KMS-11 (cell line): ENCODE measurements around the gene CSMD2.

Experiments used
- H2AFZ ChIP-seq: fragments of 200-600 bp; sonication (generic); 2 replicates; pipeline ENCODE4 v1.6.1; 2016; ENCODE audit warnings: antibody characterized with exemption, mixed run types, low read depth
- H3K27ac ChIP-seq: fragments of 200-600 bp; sonication (generic); 2 replicates; pipeline ENCODE4 v1.6.1; 2016; ENCODE audit warnings: mild to moderate bottlenecking, mixed run types
- H3K27me3 ChIP-seq: fragments of 200-600 bp; sonication (generic); 2 replicates; pipeline ENCODE4 v1.6.1; 2017; ENCODE audit warnings: mild to moderate bottlenecking, low read depth, mixed run types, moderate library complexity; ENCODE audit not compliant: insufficient read depth
- H3K36me3 ChIP-seq: fragments of 200-600 bp; sonication (generic); 2 replicates; pipeline ENCODE4 v1.6.1; 2017; ENCODE audit warnings: mild to moderate bottlenecking, mixed run types; ENCODE audit not compliant: insufficient read depth
- H3K4me1 ChIP-seq: fragments of 200-600 bp; sonication (generic); 2 replicates; pipeline ENCODE4 v1.6.1; 2016; ENCODE audit warnings: mild to moderate bottlenecking, low read depth, mixed run types; ENCODE audit not compliant: poor library complexity, severe bottlenecking
- H3K4me2 ChIP-seq: fragments of 200-600 bp; sonication (generic); 2 replicates; pipeline ENCODE4 v1.7.0; 2016; ENCODE audit warnings: mild to moderate bottlenecking, mixed run types
- H3K4me3 ChIP-seq: fragments of 200-600 bp; sonication (generic); IDR thresholded peaks from 2 replicates; pipeline ENCODE4 v1.6.1; 2017; ENCODE audit warnings: low read depth, low read length, mixed read lengths; ENCODE audit not compliant: insufficient read depth
- H3K79me2 ChIP-seq: fragments of 200-600 bp; sonication (generic); 2 replicates; pipeline ENCODE4 v1.6.1; 2016; ENCODE audit warnings: low read depth, mixed run types; ENCODE audit not compliant: insufficient read depth
- H3K9ac ChIP-seq: fragments of 200-600 bp; sonication (generic); 2 replicates; pipeline ENCODE4 v1.6.1; 2016; ENCODE audit warnings: mild to moderate bottlenecking, mixed run types
- H4K20me1 ChIP-seq: fragments of 200-600 bp; sonication (generic); 2 replicates; pipeline ENCODE4 v1.6.1; 2016; ENCODE audit warnings: mild to moderate bottlenecking, mixed run types; ENCODE audit not compliant: insufficient read depth
- CTCF ChIP-seq: fragments of 200-600 bp; sonication (generic); conservative IDR thresholded peaks from 2 replicates; pipeline ENCODE4 v1.6.1; 2017; ENCODE audit warnings: low read depth, mild to moderate bottlenecking, antibody characterized with exemption, low read length, moderate library complexity, mixed read lengths

Gene CSMD2

GRCh38 chr1:34167389-34167788 is 2.4 kb upstream of the CSMD2 start:
- TF ChIP-seq CTCF, result no peak

DNA sequence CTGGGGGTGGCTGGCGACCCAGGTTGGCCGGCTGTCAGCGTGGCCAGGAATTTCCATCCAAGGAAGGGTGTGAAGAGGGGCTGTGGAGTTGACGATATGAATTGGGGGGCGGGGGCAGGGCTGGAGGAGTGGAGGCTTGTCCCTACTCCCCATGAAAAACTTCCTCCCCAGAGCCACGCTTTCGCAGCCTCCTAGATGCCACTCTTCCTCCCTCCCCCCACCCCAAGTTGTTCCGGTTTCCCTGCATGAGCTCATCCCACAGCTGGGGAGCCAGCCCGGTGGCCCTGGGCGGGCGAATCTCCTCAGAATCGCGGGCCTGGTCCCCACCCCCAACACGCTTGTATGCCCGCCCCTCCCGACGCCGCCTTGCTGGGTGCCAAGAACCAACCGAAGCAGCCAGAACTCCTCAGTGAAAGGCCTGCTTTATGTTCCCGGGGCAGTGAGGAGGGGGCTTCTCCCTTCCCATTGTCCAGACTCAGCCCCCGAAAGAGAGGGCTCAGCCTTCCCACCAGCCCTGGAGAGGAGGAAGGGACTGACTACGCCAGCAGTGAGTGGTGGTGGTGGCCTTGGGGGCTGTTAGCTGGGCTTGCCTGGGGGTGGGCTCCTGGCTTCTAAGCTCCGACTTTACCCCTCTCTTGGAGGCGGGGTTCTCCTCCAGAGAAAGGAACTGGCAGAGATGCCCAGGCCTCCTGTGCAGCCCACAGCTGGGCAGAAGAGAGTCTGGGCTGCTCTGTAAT is 1.8 kb upstream of the CSMD2 start:
- Histone ChIP-seq H2AFZ (no peak overlapping the region), H3K4me2 (no peak overlapping the region), H3K4me3 (no peak overlapping the region), H3K36me3 (no peaks in the 10 kb centered on the region), H3K4me1 (no peaks in the 10 kb centered on the region), H3K27me3 (peaks cover 8% of the 10 kb centered on the region; the same call in 1 of the 2 replicates), H3K9ac (no peak overlapping the region), H3K79me2 (no peaks in the 10 kb centered on the region), H4K20me1 (no peaks in the 10 kb centered on the region), H3K27ac (no peak overlapping the region)
- TF ChIP-seq CTCF, result no peak

More at GRCh38 chr1:34167389-34167788, 2.4 kb upstream of the CSMD2 start:
- no peaks in the 10 kb centered on the region for H3K79me2 ChIP-seq
- H3K9ac ChIP-seq, result no peak overlapping the region
- H3K4me1 ChIP-seq, result no peaks in the 10 kb centered on the region
- peaks cover 6% of the 10 kb centered on the region; the same call in 1 of the 2 replicates for H3K27me3 ChIP-seq
- H4K20me1 ChIP-seq, result no peaks in the 10 kb centered on the region
- H2AFZ ChIP-seq, result no peak overlapping the region
- no peaks in the 10 kb centered on the region for H3K36me3 ChIP-seq
- no peak overlapping the region for H3K27ac ChIP-seq
- H3K4me2 ChIP-seq, result no peak overlapping the region
- H3K4me3 ChIP-seq, result no peak overlapping the region

DNA sequence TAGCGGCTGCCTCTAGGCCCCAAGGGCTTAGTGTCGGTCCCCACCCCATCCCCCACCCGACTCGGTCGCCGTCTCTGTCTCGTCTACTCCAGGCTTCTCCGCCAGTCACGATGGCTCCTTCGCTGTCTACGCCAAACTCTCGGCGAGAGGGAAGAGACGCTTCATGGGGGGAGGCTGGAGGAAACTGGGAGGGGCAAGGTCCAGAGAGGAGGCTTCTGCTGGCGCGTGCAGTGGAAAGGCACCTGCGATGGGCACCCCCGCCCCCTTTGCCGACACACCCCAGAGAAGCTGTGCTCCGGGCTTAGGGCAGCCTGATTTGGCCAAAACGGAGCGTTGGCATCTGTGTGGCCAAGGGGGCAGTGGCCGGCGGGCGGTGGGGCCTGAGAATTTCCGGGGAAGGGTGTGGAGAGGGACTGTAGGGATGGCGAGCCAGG is 1.2 kb upstream of the CSMD2 start:
- Histone ChIP-seq H3K4me3 (no peak overlapping the region), H3K36me3 (no peaks in the 10 kb centered on the region), H4K20me1 (no peaks in the 10 kb centered on the region), H3K27me3 (peaks cover 8% of the 10 kb centered on the region; the same call in 1 of the 2 replicates), H3K27ac (no peak overlapping the region), H3K4me2 (no peak overlapping the region), H2AFZ (no peak overlapping the region), H3K4me1 (no peaks in the 10 kb centered on the region), H3K79me2 (no peaks in the 10 kb centered on the region), H3K9ac (no peak overlapping the region)
- TF ChIP-seq CTCF, result no peak

- Histone ChIP-seq H2AFZ (no peak overlapping the region), H4K20me1 (no peaks in the 10 kb centered on the region), H3K4me3 (no peak overlapping the region), H3K4me2 (no peak overlapping the region), H3K27ac (no peak overlapping the region), H3K27me3 (peaks cover 12% of the 10 kb centered on the region; the same call in 1 of the 2 replicates), H3K9ac (no peak overlapping the region), H3K79me2 (no peaks in the 10 kb centered on the region), H3K36me3 (no peaks in the 10 kb centered on the region), H3K4me1 (no peaks in the 10 kb centered on the region)
- TF ChIP-seq CTCF, result no peak
Measured at GRCh38 chr1:34165422-34165921, 442 bp upstream of the CSMD2 start.
